ENCODE data around the gene ARHGEF7.

The ARHGEF7 gene

DNA sequence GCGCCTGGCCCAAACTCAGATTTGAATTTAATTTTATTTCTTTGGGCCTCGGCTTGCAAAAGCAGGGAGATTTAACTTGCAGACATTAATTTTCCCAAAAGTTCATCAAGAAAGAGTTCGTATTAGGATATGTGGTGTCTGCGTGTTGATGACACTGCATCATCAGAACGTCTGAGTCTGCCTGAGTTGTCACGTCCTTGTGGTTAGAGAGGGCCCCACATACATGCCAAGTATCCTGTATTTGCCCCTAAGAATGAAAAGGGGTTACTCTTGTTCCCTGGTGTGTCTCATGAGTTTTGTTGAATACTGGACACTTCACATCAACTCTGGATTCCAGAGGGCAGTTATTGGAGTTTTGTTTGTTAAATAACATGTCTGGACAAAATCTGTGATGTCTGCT lies 199.7 kb downstream of the ARHGEF7 start:
- DNase-seq: no peak

DNA sequence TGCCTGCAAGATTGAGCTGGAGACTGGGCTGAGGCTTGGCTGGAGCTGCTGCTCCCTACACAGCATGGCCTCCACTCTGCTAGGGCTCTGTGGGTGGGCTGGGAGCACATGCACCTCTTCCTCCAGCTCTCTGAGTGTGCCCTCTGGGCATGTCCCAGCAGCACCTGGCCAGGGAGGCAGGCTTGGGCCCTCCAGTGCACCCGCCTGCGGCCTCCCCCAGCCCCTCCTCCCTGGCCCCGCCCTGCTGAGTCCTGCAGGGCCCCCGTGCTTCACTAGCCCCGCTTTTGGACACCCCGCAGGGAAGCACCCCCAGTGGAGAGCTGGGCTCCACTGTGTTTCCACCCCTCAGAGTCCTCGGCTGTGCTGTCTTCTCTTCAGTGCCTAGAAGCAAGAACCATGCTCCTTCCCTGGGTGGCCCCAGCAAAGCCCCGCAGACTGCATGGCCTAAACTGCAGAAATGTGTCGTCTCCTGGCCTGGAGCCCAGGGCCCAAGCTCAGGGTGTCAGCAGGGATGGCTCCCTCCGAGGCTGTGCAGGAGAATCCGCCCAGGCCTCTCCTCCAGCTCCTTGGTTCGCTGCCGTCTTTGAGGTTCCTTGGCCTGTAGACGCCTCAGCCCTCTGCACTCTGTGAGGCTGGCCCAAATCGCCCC lies 200.4 kb downstream of the ARHGEF7 start:
- DNase-seq: no peak

- no peak for DNase-seq
Measured at GRCh38 chr13:111316161-111316730, 201.1 kb downstream of the ARHGEF7 start.

- no peak for DNase-seq
Measured at GRCh38 chr13:111317042-111317550, 202.0 kb downstream of the ARHGEF7 start.

GRCh38 chr13:111317571-111318345 lies 202.6 kb downstream of the ARHGEF7 start:
- no peak for DNase-seq

DNA sequence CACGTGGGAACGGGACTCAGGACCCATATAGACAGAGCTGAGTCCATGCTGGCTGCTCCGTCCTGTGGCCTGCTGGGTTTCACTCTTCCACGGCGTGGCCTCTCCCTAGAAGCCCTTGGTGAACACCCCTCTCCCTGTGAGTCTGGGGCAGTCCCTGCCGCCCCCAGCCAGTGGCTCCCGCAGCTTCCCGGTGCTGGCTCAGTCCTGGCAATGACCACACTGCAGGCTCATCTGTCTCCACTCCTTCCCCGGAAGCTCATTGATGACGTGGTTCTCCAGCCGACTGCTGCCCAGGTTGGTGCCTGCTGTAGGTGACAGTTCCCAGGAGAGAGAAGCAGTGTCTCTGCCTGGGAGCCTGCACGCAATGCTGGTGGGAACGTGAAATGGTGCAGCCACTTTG lies 203.3 kb downstream of the ARHGEF7 start:
- no peak for DNase-seq

GRCh38 chr13:111319521-111319920 lies 204.4 kb downstream of the ARHGEF7 start:
- no peak for DNase-seq

GRCh38 chr13:111319998-111320911 lies 205.1 kb downstream of the ARHGEF7 start, which contains the start of gene TEX29:
Gene TEX29 (plus strand): TSS chr13:111320642. CDS start chr13:111320891, 249 bp downstream.
- DNase-seq: no peak

DNA sequence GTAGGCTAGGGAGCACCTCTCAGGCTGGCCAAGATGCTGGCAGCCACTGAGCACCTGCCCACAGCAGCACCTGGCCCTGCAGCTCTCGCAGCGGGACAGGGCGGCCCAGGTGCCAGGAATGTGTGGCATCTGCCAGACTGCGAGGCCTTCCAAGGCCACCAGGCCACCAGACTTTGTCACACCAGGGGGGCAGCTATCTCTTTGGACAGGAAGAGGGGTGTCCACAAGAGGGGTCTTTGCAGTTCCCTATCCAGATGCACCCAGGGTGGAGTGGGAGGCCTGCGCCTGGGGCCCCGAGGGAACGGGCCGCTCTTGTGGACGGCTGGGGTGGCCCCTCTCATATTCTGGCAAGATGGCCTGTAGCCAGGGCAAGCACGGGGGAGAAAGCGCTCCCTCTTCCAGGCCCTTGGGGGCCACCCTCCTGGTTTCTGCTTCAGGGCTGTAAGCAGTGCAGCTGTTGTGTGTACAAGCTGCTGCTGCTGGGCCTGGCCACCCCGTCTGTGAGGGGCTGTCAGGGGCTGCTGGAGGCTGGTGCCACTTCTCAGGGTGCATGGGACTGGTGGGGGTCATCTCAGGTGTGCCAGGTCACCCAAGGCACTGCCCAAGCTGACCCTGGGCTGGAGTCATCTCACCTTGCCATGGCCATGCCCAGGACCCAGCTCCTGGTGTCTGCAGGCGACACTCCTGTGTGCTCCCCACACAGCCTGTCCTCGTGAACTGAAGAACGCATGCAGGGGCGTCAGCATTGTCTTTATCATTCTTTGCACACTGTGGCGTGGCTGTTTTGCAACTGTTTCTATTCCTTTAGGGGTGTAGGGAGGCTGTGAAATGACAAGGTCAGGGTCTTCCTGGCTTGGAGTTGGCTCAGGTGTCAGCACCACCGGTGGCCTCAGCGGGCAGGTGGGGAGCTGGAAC lies 207.1 kb downstream of the ARHGEF7 start:
- DNase-seq: no peak

DNA sequence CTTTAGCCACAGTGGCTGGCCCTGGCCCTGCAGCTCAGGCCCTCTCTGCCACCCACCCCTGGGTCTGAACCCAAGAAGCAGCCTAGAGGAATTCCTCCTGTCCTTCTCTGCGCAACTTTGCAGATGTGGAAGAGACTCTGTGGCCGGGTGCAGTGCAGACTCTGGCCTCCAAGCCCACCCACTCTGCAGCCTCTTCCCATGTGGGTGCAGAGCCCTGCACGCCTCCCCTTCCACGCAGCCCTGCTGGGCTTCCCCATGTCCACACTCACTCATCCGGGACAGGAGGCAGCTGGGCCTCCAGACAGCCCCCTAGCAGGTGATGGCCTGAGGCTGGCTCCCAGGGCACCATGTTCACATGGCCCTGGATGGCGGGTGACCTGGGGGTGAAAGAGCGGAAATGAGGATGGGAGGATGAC lies 207.8 kb downstream of the ARHGEF7 start:
- no peak for DNase-seq

- no peak for DNase-seq
Measured at GRCh38 chr13:111323549-111323948, 208.4 kb downstream of the ARHGEF7 start.

DNA sequence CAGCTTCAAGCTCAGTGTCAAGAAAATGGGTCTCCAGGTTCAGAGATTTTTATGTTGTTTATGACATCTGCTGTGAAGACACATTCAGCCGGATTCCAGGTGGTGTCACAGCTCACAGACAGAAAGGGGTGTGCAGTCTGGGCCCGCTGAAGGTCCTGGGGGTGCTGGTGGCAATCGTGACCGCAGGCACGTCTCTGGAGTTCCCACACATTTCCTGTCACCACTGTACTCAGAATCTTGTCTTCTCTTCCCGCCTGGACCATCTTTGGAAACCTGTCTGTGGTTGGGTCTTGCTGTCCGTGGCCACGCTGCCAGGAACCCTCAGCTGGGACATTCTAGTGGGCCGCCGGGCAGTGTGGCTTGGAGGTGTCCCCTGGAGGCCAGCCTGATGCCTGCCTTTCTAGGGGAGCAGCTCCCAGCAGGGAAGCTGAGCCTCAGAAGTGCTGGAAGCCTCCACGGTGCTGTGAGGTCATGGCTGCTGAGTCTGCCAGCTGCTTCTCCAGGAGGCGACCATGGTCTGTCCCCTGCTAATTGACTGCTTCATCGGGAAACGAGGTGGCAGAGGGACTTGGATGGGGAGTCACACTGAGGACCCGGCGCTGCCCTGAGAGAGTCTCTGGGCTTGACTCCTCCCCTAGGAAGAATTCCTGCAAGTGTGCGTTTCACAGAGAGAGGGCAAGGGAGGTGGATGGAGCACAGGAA lies 209.0 kb downstream of the ARHGEF7 start:
- no peak for DNase-seq

DNA sequence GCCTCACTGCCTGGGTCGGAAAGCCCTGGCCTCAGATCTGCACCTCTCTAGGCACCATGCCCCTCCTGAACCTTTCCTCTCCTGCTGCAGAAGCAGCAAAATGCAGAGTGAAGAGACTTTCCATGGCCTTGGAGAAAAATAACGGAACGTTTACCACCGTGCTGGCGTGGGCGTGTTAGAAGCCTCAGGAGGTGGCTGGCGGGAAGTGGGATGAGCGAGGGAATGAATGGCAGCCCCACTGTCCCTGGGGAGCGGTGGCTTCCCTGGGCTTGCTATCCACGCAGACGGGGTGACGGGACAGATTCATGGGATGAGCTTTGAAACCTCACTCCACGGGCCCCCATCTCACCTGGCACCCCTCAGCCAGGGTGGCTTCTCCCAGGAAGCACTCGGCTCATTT lies 209.6 kb downstream of the ARHGEF7 start:
- no peak for DNase-seq

DNA sequence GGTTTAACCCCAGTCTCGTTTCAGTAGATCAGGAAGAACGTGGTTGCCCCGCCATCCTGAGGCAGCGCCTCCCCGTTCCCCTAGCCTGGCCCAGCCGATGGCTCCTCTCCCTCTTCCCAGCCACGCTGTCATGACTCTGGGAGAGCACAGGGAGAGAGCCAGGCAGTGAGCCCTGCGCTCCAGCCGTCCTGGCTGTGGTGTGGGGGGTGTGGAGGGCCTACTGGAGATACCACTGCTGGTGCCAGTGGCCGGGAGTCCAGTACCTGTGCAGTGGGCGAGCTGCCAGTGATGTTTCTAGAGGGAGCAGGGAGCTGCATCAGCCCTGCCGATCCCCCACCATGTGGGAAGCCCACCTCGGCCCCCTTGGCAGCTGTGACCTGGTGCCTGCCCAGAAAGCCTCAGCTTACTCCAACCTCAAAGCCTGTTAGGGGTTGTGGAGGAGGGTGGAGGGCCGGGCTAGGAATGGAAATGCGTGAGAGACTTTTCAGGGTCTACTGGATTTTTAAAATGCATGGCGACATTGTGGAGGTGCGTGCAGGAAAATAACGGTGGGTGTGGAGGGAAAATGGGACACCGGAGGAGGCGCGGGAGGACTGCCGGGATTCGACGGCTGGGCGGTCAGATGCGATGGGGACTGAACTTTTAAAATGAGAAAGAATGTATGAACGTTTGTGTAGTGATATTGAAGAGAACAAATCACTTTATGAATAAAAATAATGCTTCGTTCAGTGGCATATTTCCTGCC lies 210.2 kb downstream of the ARHGEF7 start:
- no peak for DNase-seq

- no peak for DNase-seq
Measured at GRCh38 chr13:111325941-111326620, 211.0 kb downstream of the ARHGEF7 start.

- no peak for DNase-seq
Measured at GRCh38 chr13:111326621-111326965, 211.5 kb downstream of the ARHGEF7 start.

- DNase-seq: no peak
Measured at GRCh38 chr13:111326981-111327642, 212.0 kb downstream of the ARHGEF7 start.

DNA sequence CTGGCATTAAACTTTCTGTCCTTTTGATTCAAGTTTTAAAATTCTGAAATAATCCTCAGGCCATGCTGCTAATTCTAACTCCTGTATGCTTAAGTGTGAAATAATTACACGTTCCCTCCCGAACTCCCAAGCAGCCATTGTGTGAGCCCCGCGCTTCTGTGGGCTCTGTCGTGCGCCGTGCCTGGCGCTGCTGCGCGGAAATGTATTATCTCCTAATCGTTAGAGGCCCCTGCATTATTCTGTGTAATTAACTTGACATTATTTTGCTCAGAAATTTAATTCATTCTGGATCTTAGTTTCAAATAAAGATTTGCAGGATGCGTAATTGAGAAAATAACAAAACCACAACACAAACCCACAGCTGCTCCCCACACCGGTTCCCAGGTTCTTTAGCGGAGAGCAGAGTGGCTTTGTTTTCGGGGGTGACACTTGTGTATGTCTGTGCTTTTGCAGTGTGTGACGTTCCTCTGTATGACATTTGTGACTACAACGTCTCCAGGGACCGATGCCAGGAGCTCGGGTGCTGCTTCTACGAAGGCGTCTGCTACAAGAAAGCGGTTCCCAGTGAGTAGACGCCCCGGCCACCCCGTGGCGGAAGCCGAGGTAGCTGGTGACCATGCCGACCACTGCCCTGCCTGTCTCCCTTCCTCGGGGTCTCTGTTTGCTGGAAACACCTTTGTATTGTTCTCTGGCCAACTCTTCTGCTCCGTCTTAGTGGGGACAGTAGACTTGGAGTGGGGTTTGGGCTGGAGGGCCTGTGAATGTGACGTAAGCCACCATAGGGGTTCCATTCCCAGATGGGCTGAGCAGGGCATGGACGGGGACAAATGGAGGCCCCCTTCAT lies 212.8 kb downstream of the ARHGEF7 start:
- no peak for DNase-seq
